K562 (cell line): ENCODE measurements around the gene KLHDC10. TPM values are rescaled to one million over a fixed set of nuclear protein-coding genes. Genes with fewer than 3 reads are reported as not detected.

Source experiments
- ATAC-seq: fragments of 200-7000 bp; cut with Tn5 transposase; 3 replicates; pipeline ENCODE4 v1.9.1; 2020; ENCODE audit warnings: moderate library complexity
- BruUV-seq: library from RNA; stranded (reverse); fragments of 400-500 nt; replicated peaks from 2 replicates; lab custom pipeline; 2021; lab: Mats Ljungman, UMichigan
- CTCF ChIA-PET: fragments of 300-600 bp; formaldehyde crosslinking; extraction: SDS; loops from one replicate; lab custom pipeline; 2021; ENCODE audit warnings: low intra/inter-chr PET ratio; lab: Yijun Ruan, JAX
- POLR2A ChIA-PET: fragments of 300-600, 350-650 bp; sonication (Branson Sonifier 250); formaldehyde crosslinking; extraction: SDS; loops from one replicate; lab custom pipeline; 2021; ENCODE audit warnings: antibody characterized with exemption, inconsistent platforms; lab: Yijun Ruan, JAX
- DNase-seq, 4 experiments: peaks; one replicate each; pipeline versions ENCODE4 v3.0.0 to v3.0.0-alpha.2; 2011 to 2018; ENCODE audit warnings: low spot score in 3 of 4, mixed read lengths in 3 of 4; ENCODE audit errors: extremely low read depth in 1 of 4
- FAIRE-seq: peaks from 2 replicates; lab custom pipeline; 2011; peaks lifted over from hg19 to GRCh38; lab: Jason Lieb, UNC
- H2AFZ ChIP-seq: 2 replicates; pipeline ENCODE4 v1.6.0; 2011; ENCODE audit warnings: low read depth, low read length, control low read depth, inconsistent platforms
- H3K27ac ChIP-seq: fragments of 200-600 bp; 3 replicates; pipeline ENCODE4 v1.8.0; 2011; ENCODE audit warnings: low read depth, mild to moderate bottlenecking, control low read depth, inconsistent platforms, low read length, moderate library complexity, mixed read lengths; ENCODE audit errors: extremely low read depth
- H3K27me3 ChIP-seq, 2 experiments: fragments of 300-600 bp in 1 of 2; 2 replicates in 1 of 2; 3 replicates in 1 of 2; pipeline versions ENCODE4 v1.6.0 to v1.8.0; 2011; ENCODE audit warnings: inconsistent platforms in 2 of 2, low read length in 2 of 2, mild to moderate bottlenecking in 1 of 2, mixed read lengths in 1 of 2, moderate library complexity in 1 of 2; ENCODE audit not compliant: control insufficient read depth in 2 of 2, insufficient read depth in 2 of 2
- H3K36me3 ChIP-seq: fragments of 300-600 bp; 3 replicates; pipeline ENCODE4 v1.8.0; 2011; ENCODE audit warnings: mild to moderate bottlenecking, low read length, inconsistent platforms; ENCODE audit not compliant: control insufficient read depth, insufficient read depth
- H3K4me1 ChIP-seq, 2 experiments: fragments of 200-600 bp in 1 of 2; replicated peaks in 1 of 2; 2 replicates in 1 of 2; 3 replicates in 1 of 2; pipeline versions ENCODE4 v1.5.1 to v1.8.0; 2011; ENCODE audit warnings: inconsistent platforms in 2 of 2, low read length in 2 of 2, mild to moderate bottlenecking in 1 of 2, mixed read lengths in 1 of 2, moderate library complexity in 1 of 2; ENCODE audit not compliant: control insufficient read depth in 2 of 2, insufficient read depth in 2 of 2
- H3K4me2 ChIP-seq: 2 replicates; pipeline ENCODE4 v1.6.1; 2011; ENCODE audit warnings: low read length, control low read depth, inconsistent platforms, mixed read lengths; ENCODE audit not compliant: insufficient read depth
- H3K4me3 ChIP-seq: fragments of 200-600 bp; sonication (generic), shearing (Covaris generic); 2 replicates; pipeline ENCODE4 v1.5.1; 2016; ENCODE audit warnings: control low read depth, inconsistent platforms
- H3K79me2 ChIP-seq: fragments of 200-600 bp; 3 replicates; pipeline ENCODE4 v1.8.0; 2011; ENCODE audit warnings: low read length, inconsistent platforms; ENCODE audit not compliant: control insufficient read depth, insufficient read depth
- H3K9ac ChIP-seq, 2 experiments: 2 replicates each; pipeline versions ENCODE4 v1.6.0 to v1.6.1; 2011; ENCODE audit warnings: low read depth in 2 of 2, low read length in 2 of 2, control low read depth in 1 of 2, inconsistent platforms in 1 of 2, mild to moderate bottlenecking in 1 of 2, mixed read lengths in 1 of 2; ENCODE audit not compliant: insufficient read depth in 1 of 2
- H3K9me1 ChIP-seq: one replicate; pipeline ENCODE4 v1.6.0; 2011; ENCODE audit warnings: inconsistent platforms, mild to moderate bottlenecking, low read length, moderate library complexity; ENCODE audit not compliant: control insufficient read depth, insufficient read depth
- H3K9me3 ChIP-seq: replicated peaks from 2 replicates; pipeline ENCODE4 v1.5.1; 2011; ENCODE audit warnings: low read depth, low read length, inconsistent platforms; ENCODE audit not compliant: control insufficient read depth, insufficient read depth
- H4K20me1 ChIP-seq: replicated peaks from 2 replicates; pipeline ENCODE4 v1.6.1; 2011; ENCODE audit warnings: low read length, inconsistent platforms, mixed read lengths; ENCODE audit not compliant: control insufficient read depth, insufficient read depth
- ID3 ChIP-seq, 2 experiments: fragments of 250-450 bp in 1 of 2; fragments of 450-650 bp in 1 of 2; sonication (Bioruptor Pico) in 1 of 2; IDR thresholded peaks; 2 replicates each; pipeline versions ENCODE4 v1.6.1 to v1.8.0; 2016 to 2021; ENCODE audit warnings: mild to moderate bottlenecking in 2 of 2, moderate library complexity in 2 of 2, missing compliant biosample characterization in 1 of 2, missing genetic modification characterization in 1 of 2
- MCM3 ChIP-seq: fragments of 450-650 bp; IDR thresholded peaks from 2 replicates; pipeline ENCODE4 v1.6.1; 2016
- NELFE ChIP-seq: IDR thresholded peaks from 2 replicates; pipeline ENCODE4 v1.6.1; 2011; ENCODE audit warnings: mild to moderate bottlenecking; ENCODE audit not compliant: insufficient read depth, insufficient read length
- PHB ChIP-seq: fragments of 250-450 bp; sonication (Bioruptor Pico); IDR thresholded peaks from 2 replicates; pipeline ENCODE4 v1.5.0; 2021
- ZBTB43 ChIP-seq: sonication (generic); formaldehyde crosslinking; IDR thresholded peaks from 2 replicates; pipeline ENCODE4 v1.8.0; 2023; ENCODE audit warnings: mild to moderate bottlenecking, missing genetic modification reagents
- ZNF282 ChIP-seq: sonication (generic); formaldehyde crosslinking; IDR thresholded peaks from 2 replicates; pipeline ENCODE4 v1.8.1; 2023; ENCODE audit warnings: missing genetic modification reagents
- in situ Hi-C: fragments of 300-500 bp; cut with MboI; formaldehyde crosslinking; loops from 4 replicates; pipeline ENCODE4 v1.15.0; 2018; ENCODE audit warnings: inconsistent platforms, mixed read lengths
- intact Hi-C: fragments of 100-400 bp; cut with micrococcal nuclease; formaldehyde crosslinking; loops from 2 replicates; pipeline ENCODE4 v1.14.2; 2022
- polyA plus RNA-seq, 8 experiments: library from polyadenylated mRNA; depleted of rRNA in 4 of 8; stranded (reverse) in 5 of 8; unstranded in 3 of 8; fragments of >200 nt; fragmentation: Nextera tagmentation in 2 of 8; fragmentation: Illumina TruSeq in 1 of 8; extraction: Ambion mirVana in 2 of 8; extraction: Trizol in 1 of 8; gene quantifications; 2 replicates each; pipeline versions ENCODE4 v1.2.1 to v1.2.3, GENCODE V29; 2011 to 2014; ENCODE audit warnings: inconsistent platforms in 1 of 8, missing spikeins in 1 of 8
- total RNA-seq, 7 experiments: library from RNA; depleted of rRNA in 6 of 7; stranded (reverse); fragments of >200 nt in 6 of 7; fragmentation: Illumina TruSeq in 2 of 7; extraction: Trizol in 2 of 7; gene quantifications; 2 replicates each; pipeline versions ENCODE4 v1.2.1 to v1.2.3, GENCODE V29; 2011 to 2021; ENCODE audit warnings: low replicate concordance in 1 of 7
- TF ChIP-seq, protein P1 (sequence below): fragments of 450-650 bp; formaldehyde crosslinking; IDR thresholded peaks from 2 replicates; pipeline ENCODE4 v1.4.0; 2020; ENCODE audit warnings: mild to moderate bottlenecking, mixed read lengths
- TF ChIP-seq, protein P2 (sequence below): fragments of 450-650 bp; IDR thresholded peaks from 2 replicates; pipeline ENCODE4 v1.6.1; 2016; ENCODE audit warnings: missing biosample characterization, missing genetic modification characterization
- TF ChIP-seq, protein P3 (sequence below): sonication (generic); formaldehyde crosslinking; IDR thresholded peaks from 2 replicates; pipeline ENCODE4 v1.8.1; 2023; ENCODE audit warnings: missing genetic modification reagents, mild to moderate bottlenecking, borderline replicate concordance

Gene KLHDC10
- total and polyA plus RNA-seq, 9 of the 15 experiments (the other 6 are each of a cell fraction or from before 2014, with no cell fraction given) = 9.8 to 80.5 (median 31.4) TPM

DNA sequence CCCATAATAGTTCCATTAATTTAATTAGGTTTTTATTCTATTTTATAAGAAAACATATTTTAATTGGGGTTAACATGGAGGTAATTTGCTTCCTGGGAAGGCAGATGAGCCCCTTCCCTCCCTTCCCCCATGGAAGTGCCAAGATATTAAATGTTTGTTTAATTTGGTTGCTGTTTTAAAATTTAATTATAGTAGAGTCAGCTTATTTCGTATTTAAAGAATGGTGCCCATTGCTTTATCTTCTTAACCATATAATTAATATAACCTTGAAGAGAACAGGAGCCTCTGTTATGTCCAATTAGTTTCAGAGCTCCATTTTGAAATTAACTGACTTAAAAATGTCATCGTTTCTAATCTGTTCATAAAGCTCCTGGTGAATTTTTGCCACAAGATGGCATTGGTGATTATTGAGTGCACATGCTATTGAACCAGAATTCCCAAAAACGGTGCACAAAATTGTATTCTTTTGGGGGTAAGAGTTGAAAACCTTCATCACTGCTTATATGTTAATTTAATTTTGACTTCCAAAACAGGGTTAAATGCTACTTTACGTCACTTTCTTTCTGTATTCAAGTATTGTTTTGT is 26.0 kb downstream of the KLHDC10 start (continued):
- TF ChIP-seq, protein P1, sequence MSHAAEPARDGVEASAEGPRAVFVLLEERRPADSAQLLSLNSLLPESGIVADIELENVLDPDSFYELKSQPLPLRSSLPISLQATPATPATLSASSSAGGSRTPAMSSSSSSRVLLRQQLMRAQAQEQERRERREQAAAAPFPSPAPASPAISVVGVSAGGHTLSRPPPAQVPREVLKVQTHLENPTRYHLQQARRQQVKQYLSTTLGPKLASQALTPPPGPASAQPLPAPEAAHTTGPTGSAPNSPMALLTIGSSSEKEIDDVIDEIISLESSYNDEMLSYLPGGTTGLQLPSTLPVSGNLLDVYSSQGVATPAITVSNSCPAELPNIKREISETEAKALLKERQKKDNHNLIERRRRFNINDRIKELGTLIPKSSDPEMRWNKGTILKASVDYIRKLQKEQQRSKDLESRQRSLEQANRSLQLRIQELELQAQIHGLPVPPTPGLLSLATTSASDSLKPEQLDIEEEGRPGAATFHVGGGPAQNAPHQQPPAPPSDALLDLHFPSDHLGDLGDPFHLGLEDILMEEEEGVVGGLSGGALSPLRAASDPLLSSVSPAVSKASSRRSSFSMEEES (CRISPR knock-in tag) = no peak
- TF ChIP-seq, all 486 proteins: peak for 13

DNA sequence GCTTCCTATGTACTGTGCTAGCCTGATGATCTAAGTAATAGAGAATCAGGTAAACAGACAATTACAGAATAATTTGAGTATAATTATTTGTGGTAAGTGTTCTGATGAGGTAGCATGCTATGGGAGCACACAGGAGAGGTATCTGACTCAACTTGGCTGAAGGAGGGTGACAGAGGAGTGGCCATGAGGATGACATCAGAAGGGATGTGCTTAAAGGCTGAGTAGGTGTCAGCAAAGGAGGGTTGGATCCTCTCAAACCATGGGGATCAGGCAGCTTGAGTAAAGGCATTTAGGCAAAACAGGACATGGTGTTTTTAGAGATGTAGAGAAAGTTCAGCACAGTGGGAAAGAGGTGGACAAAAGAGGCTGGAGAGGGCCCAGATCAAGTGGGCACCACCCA is 29.0 kb downstream of the KLHDC10 start:
- Histone ChIP-seq H3K4me2 (no peak overlapping the region), H3K79me2 (peaks cover 48% of the 10 kb centered on the region), H3K9me1 (no peaks in the 10 kb centered on the region), H3K9ac (no peak overlapping the region), H3K9me3 (no peaks in the 10 kb centered on the region), H3K27ac (no peak overlapping the region), H3K27me3 (no peaks in the 10 kb centered on the region), H3K4me1 (peaks cover 0 to 16% of the 10 kb centered on the region in 2 experiments; a peak in 4 of 5 replicates), H4K20me1 (no peaks in the 10 kb centered on the region), H3K4me3 (no peak overlapping the region), H3K36me3 (peaks cover 32% of the 10 kb centered on the region; the same call in 2 of the 3 replicates), H2AFZ (no peak overlapping the region)
- BruUV-seq = no TSS peak
- intact Hi-C loops (no loop called here), in situ Hi-C loops (no loop called here)
- ATAC-seq (peak; percentile 56; the same call in 2 of the 3 replicates), DNase-seq (no peak), FAIRE-seq (no peak)
- CTCF ChIA-PET = no interaction called here
- POLR2A ChIA-PET = interaction anchor here (0.7 to 1.4 kb wide), 2 partner anchors 8 to 26 kb away, joined by 3 read pairs; no protein-coding TSS in a partner anchor
- TF ChIP-seq MCM3 (no peak), NELFE (no peak), ZNF282 (CRISPR knock-in tag) (no peak), ZBTB43 (CRISPR knock-in tag) (no peak), PHB (CRISPR knock-in tag) (no peak), ID3 (CRISPR knock-in tag; IDR thresholded peaks at IDR 0.05) (no peak), ID3 (tag; IDR thresholded peaks at IDR 0.05) (no peak)
- TF ChIP-seq, protein P2, sequence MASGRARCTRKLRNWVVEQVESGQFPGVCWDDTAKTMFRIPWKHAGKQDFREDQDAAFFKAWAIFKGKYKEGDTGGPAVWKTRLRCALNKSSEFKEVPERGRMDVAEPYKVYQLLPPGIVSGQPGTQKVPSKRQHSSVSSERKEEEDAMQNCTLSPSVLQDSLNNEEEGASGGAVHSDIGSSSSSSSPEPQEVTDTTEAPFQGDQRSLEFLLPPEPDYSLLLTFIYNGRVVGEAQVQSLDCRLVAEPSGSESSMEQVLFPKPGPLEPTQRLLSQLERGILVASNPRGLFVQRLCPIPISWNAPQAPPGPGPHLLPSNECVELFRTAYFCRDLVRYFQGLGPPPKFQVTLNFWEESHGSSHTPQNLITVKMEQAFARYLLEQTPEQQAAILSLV (tag) = no peak
- TF ChIP-seq, protein P3, sequence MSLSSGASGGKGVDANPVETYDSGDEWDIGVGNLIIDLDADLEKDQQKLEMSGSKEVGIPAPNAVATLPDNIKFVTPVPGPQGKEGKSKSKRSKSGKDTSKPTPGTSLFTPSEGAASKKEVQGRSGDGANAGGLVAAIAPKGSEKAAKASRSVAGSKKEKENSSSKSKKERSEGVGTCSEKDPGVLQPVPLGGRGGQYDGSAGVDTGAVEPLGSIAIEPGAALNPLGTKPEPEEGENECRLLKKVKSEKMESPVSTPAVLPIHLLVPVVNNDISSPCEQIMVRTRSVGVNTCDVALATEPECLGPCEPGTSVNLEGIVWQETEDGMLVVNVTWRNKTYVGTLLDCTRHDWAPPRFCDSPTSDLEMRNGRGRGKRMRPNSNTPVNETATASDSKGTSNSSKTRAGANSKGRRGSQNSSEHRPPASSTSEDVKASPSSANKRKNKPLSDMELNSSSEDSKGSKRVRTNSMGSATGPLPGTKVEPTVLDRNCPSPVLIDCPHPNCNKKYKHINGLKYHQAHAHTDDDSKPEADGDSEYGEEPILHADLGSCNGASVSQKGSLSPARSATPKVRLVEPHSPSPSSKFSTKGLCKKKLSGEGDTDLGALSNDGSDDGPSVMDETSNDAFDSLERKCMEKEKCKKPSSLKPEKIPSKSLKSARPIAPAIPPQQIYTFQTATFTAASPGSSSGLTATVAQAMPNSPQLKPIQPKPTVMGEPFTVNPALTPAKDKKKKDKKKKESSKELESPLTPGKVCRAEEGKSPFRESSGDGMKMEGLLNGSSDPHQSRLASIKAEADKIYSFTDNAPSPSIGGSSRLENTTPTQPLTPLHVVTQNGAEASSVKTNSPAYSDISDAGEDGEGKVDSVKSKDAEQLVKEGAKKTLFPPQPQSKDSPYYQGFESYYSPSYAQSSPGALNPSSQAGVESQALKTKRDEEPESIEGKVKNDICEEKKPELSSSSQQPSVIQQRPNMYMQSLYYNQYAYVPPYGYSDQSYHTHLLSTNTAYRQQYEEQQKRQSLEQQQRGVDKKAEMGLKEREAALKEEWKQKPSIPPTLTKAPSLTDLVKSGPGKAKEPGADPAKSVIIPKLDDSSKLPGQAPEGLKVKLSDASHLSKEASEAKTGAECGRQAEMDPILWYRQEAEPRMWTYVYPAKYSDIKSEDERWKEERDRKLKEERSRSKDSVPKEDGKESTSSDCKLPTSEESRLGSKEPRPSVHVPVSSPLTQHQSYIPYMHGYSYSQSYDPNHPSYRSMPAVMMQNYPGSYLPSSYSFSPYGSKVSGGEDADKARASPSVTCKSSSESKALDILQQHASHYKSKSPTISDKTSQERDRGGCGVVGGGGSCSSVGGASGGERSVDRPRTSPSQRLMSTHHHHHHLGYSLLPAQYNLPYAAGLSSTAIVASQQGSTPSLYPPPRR (CRISPR knock-in tag) = 0 out of 2 replicates have a peak, but pooled peaks have one; percentile 51
